ENCODE data around the gene DAPK2.

The DAPK2 gene

DNA sequence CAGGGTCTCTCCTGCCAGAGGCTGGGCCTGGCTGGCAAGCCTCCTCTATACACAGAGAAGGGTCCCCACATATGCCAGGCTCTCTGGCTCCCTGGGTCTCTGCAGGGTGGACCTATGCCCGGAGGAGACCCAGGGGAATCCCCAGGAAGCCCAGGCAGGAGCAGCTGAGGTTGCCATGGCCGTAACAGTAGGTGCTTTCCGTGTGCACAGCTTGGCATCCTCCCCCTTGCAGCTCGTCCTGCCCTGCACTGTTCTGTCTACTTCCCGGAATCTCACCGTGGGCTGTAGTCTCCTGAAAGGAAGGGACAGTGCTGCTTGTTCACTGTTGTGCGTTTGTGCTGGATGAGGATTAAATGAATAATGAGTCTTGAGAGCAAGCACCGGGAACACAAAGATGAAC lies 47.8 kb downstream of the DAPK2 start:
- no peak for DNase-seq (ENCODE audit: low read depth in 3 of 3, low spot score in 1 of 3)

GRCh38 chr15:63997715-63998442 lies 48.4 kb downstream of the DAPK2 start:
- no peak for DNase-seq (ENCODE audit: low read depth in 3 of 3, low spot score in 1 of 3)

GRCh38 chr15:63996794-63997357 lies 49.4 kb downstream of the DAPK2 start:
- no peak for DNase-seq (ENCODE audit: low read depth in 3 of 3, low spot score in 1 of 3)

- DNase-seq (ENCODE audit: low read depth in 3 of 3, low spot score in 1 of 3) = no peak
Measured at GRCh38 chr15:63995789-63996188, 50.5 kb downstream of the DAPK2 start.

DNA sequence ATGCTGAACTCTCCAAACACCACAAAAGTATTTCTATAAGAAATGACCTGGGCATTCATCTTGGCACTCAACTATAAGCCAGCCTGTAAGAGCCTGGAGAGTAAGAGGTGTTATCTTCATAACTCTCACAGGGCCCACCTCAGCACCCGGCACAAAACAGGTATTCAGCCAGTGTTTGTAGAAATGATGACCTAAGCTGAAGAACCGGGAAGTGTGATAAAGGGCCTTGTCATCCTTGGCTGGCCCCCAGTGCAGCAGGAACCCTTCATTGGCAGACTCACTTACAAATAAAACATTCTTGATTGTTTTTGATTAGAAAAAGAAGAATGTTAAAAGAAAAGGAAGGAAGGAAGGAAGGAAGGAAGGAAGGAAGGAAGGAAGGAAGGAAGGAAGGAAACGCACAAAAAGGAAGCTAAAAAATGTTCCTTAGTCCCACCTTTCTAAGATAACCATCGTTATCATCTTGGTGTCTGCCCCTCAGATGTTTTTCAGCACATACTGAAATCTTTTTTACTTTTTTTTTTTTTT lies 52.1 kb downstream of the DAPK2 start:
- no peak for DNase-seq (ENCODE audit: low read depth in 3 of 3, low spot score in 1 of 3)

- DNase-seq (ENCODE audit: low read depth in 3 of 3, low spot score in 1 of 3) = no peak
Measured at GRCh38 chr15:63992300-63992699, 54.0 kb downstream of the DAPK2 start.

GRCh38 chr15:63991706-63992105 lies 54.6 kb downstream of the DAPK2 start:
- DNase-seq (ENCODE audit: low read depth in 3 of 3, low spot score in 1 of 3) = no peak

DNA sequence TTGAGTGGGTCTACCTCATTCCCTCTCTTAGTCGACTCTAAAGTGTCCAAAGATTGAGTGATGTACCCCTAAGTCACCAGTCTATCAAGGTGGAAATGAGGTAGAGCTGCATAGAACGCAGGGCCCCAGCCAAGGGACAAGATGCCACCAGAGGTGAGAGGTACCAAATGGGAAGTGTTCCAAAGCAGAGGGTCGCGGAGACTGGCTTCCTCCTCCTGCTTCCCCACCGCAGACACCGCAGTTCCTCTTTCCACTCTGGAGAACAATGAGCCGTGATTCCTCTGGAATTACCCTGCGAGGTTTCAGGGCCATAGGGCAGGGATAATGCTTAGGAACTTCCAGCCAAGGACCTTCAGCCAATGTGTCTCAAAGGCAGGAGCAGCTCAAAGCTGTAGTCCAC lies 55.8 kb downstream of the DAPK2 start:
- no peak for DNase-seq (ENCODE audit: low read depth in 3 of 3, low spot score in 1 of 3)

DNA sequence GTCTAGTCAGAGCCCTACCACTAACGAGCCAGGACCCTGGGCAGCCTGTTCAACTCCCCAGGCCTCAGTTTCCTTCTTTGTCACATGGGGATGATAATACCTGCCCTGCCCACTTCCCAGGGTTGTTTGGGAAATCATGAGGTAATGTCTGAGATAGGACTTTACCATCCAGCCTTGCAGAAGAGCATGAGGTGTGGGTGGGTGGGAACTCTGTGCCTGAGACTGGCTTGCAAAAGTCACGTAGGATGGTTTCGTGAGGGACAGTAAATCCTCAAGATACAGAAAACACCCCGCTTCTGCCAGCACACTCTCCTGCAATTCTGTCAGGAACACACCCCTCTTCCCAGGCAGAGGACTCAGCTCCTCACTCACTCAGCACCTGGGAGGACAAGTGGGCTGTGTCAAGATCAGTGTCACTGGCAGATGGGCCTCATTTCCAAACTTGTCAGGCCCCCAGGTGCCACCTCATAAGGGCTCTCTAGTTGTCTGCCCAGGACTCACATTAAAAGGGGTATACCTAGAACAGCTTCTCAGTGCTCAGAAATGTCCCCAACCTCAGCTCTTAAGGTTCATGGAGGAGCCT lies 58.4 kb downstream of the DAPK2 start:
- DNase-seq (ENCODE audit: low read depth in 3 of 3, low spot score in 1 of 3) = no peak

GRCh38 chr15:63986751-63987341 lies 59.4 kb downstream of the DAPK2 start:
- no peak for DNase-seq (ENCODE audit: low read depth in 3 of 3, low spot score in 1 of 3)

DNA sequence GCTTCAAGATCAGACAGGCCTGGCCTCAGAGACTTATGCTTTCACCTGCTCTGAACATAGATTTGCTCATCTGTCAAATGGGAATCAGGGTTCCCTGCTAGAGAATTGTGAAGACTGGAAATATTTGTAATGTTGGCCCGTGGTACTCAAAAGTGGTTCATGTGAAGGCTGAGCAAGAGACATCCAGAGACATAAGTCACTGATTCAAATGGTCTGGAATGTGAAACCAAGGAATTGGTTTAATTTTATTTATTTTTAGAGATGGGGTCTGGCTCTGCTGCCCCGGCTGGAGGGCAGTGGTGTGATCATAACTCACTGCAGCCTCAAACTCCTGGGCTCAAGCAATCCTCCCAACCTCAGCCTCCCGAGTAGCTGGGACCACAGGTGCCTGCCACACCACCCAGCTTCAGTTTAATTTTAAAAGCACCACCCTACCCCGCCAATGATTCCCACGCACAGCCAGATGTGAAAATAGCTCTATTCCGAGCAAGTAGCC lies 60.1 kb downstream of the DAPK2 start:
- no peak for DNase-seq (ENCODE audit: low read depth in 3 of 3, low spot score in 1 of 3)

- no peak for DNase-seq (ENCODE audit: low read depth in 3 of 3, low spot score in 1 of 3)
Measured at GRCh38 chr15:63985221-63986184, 60.8 kb downstream of the DAPK2 start.

GRCh38 chr15:63984331-63984730 lies 62.0 kb downstream of the DAPK2 start:
- no peak for DNase-seq (ENCODE audit: low read depth in 3 of 3, low spot score in 1 of 3)

DNA sequence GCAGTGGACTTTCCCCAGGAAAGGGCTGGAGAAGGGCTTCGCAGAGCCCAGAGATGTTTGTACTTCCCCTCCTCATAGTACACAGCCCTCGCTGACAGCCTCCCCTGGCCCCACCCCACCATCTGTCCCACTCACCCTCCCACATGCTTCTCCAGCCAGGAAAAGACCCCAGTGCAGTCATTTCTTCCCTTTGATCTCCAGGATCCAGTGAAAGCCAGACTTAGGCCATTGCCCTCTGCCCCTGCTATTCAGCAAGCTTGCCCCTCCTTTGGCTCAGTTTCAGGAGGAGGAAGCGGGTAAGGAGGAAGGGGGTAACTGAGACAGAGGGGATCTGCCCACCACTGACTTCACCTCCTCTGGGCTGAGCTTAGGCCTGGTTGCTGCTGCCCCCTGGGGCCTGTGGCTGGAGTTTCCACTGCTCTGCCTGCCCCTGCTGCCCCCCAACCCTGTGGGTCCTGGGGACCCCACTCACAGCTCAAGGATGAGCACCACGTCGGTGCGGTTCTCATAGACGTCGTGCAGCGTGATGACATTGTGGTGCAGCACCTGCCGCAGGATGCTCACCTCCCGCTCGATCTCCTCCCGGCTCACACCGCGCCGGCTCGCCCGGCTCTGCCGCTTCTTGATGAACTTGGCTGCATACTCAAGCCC lies 63.1 kb downstream of the DAPK2 start:
- no peak for DNase-seq (ENCODE audit: low read depth in 3 of 3, low spot score in 1 of 3)

DNA sequence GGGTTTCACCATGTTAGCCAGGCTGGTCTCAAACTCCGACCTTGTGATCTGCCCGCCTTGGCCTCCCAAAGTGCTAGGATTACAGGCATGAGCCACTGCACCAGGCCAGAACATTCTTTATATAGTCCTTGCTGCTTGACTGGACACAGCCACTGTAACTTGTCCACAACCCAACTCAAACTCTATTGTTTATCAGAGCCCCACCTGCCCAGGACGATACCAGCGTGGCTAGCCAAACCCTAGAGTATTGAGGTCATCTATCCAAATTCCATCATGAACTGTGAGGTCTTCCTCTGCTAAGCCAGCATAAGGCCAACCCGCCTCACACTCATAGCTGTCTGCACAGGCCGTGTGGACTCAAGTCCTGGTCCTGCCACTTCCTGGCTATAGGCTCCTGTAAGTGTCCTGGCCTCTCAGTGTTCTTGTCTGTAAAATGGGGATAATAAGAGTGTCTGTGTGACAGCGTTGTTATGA lies 63.9 kb downstream of the DAPK2 start:
- no peak for DNase-seq (ENCODE audit: low read depth in 3 of 3, low spot score in 1 of 3)

GRCh38 chr15:63981596-63982320 lies 64.5 kb downstream of the DAPK2 start:
- DNase-seq (ENCODE audit: low read depth in 3 of 3, low spot score in 1 of 3) = no peak

DNA sequence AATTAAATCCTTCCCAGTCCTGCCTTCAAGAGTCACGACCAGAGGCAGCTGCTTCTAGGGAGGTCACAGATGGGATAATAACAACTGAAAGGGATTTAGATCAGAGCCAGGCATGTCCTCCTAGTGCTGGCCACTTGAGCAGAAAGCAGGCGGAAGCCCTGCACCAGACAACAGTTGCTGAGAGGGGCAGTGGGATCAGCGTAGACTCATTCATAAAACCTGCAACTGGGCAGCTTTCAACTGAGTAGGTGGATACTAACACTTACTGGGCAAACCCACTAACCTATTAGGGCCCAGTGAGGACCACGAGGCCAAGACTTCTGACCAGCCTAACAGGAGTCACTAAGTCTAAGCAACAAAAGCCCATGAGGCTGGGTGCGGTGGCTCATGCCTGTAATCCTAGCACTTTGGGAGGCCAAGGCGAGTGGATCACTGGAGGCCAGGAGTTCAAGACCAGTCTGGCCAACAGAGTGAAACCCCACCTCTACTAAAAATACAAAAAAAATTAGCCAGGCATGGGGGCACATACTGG lies 67.0 kb downstream of the DAPK2 start:
- DNase-seq (ENCODE audit: low read depth in 3 of 3, low spot score in 1 of 3) = no peak

DNA sequence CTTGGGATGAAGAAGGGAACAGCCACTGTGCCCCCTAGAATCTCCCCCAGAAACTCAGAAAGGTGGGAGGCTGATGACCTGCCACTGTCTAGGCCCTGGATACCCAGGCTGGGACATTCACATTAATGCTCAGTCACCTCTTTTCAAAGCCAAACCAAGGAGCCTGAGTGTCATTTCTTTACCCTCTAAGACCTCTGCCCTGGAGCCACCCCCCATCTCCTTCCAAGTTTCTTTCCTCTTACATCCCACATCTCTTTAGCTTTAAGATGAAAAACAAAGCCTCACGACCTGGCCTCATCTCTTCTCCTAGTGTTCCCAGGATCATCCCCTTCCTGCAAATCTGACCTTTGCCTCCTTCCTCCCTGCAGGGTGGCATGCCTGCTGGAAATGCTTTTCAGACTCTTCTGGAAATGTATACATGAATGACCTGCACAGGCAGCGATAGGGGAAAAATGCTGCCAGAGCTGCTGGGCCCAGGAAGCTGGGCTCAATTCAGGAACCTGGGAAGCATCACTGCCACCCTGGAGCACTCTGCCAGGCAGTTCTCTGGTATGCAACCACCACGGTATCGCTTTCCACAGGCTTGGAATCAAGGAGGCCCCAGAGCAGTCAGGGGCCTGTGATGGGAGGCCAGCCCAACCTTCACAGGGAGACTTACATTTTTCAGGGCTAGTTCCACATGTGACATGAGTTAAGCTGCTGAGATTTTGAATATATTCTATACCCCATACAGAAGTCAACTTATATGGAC lies 67.6 kb downstream of the DAPK2 start:
- DNase-seq (ENCODE audit: low read depth in 3 of 3, low spot score in 1 of 3) = no peak

All from stimulated activated CD4-positive, alpha-beta T cell treated with anti-CD3 and anti-CD28 coated beads, TNF-alpha, amount 100 ng/mL, for 1 hour (primary cell).